Panc1 (cell line): ENCODE results near the gene PIK3R4. TPM values are rescaled to one million over a fixed set of nuclear protein-coding genes. Genes with fewer than 3 reads are reported as not detected.
A peak's percentile ranks its signal among the peaks of the same experiment; 100 is the strongest.

Experiments used
- ATAC-seq: fragments of 200-7000 bp; cut with Tn5 transposase; 2 replicates; pipeline ENCODE4 v1.9.1; 2020; ENCODE audit warnings: mild to moderate bottlenecking, moderate library complexity
- BruUV-seq: library from RNA; stranded (reverse); fragments of 400-500 nt; replicated peaks from 2 replicates; lab custom pipeline; 2021; lab: Mats Ljungman, UMichigan
- CTCF ChIA-PET: fragments of 300-600 bp; sonication (Branson Sonifier 250); formaldehyde crosslinking; loops from one replicate; lab custom pipeline; 2022; ENCODE audit warnings: antibody characterized with exemption; lab: Charles Lee
- POLR2A ChIA-PET: fragments of 300-600 bp; sonication (Branson Sonifier 250); formaldehyde crosslinking; loops from one replicate; lab custom pipeline; 2022; ENCODE audit warnings: antibody characterized with exemption; lab: Charles Lee
- DNase-seq: peaks from one replicate; pipeline ENCODE4 v3.0.0-alpha.2; 2010; ENCODE audit warnings: low read depth, low spot score
- H3K27ac ChIP-seq: 2 replicates; pipeline ENCODE4 v1.5.1; 2011; ENCODE audit warnings: mild to moderate bottlenecking, low read length, inconsistent platforms
- H3K27me3 ChIP-seq: fragments of 200-500 bp; sonication (Bioruptor generic); 2 replicates; pipeline ENCODE4 v1.6.0; 2014; ENCODE audit warnings: low read length, inconsistent platforms; ENCODE audit not compliant: control insufficient read depth, insufficient read depth
- H3K36me3 ChIP-seq: fragments of 200-500 bp; sonication (Bioruptor generic); 2 replicates; pipeline ENCODE4 v1.5.1; 2014; ENCODE audit warnings: inconsistent platforms, mild to moderate bottlenecking, low read length, moderate library complexity; ENCODE audit not compliant: control insufficient read depth, insufficient read depth
- H3K4me1 ChIP-seq: 2 replicates; pipeline ENCODE4 v1.5.1; 2011; ENCODE audit warnings: inconsistent platforms, mild to moderate bottlenecking, low read length, moderate library complexity; ENCODE audit not compliant: control insufficient read depth, insufficient read depth
- H3K4me3 ChIP-seq, 2 experiments: 2 replicates each; pipeline ENCODE4 v1.5.1; 2011 to 2012; ENCODE audit warnings: low read depth in 2 of 2, low read length in 2 of 2, mild to moderate bottlenecking in 2 of 2, inconsistent platforms in 1 of 2, moderate library complexity in 1 of 2
- H3K9me3 ChIP-seq: fragments of 200-500 bp; sonication (Bioruptor generic); 2 replicates; pipeline ENCODE4 v1.5.1; 2014; ENCODE audit warnings: low read depth, mild to moderate bottlenecking, inconsistent platforms, low read length, moderate library complexity; ENCODE audit not compliant: control insufficient read depth, insufficient read depth
- POLR2AphosphoS5 ChIP-seq: IDR thresholded peaks from 2 replicates; pipeline ENCODE4 v1.6.1; 2012; ENCODE audit warnings: mild to moderate bottlenecking, low read depth, low read length, moderate library complexity
- SIN3A ChIP-seq: IDR thresholded peaks from 2 replicates; pipeline ENCODE4 v1.6.1; 2012; ENCODE audit warnings: low read depth, mild to moderate bottlenecking, low read length, moderate library complexity, borderline replicate concordance; ENCODE audit not compliant: insufficient read depth
- TCF7L2 ChIP-seq: IDR thresholded peaks from 2 replicates; pipeline ENCODE4 v1.6.1; 2011; ENCODE audit warnings: mild to moderate bottlenecking, low read depth, low read length, inconsistent platforms
- in situ Hi-C: cut with HindIII; loops from 2 replicates; pipeline ENCODE4 v1.10.0; 2016; ENCODE audit warnings: low sequenced_read_pairs, low pct_unique_long_range_greater_than_20kb
- intact Hi-C: fragments of 100-400 bp; cut with micrococcal nuclease; formaldehyde crosslinking; loops from one replicate; pipeline ENCODE4 v1.10.0; 2022; ENCODE audit not compliant: unreplicated experiment
- total RNA-seq: library from RNA; stranded (reverse); gene quantifications from one replicate; pipeline ENCODE4 v1.2.1, GENCODE V29; 2021; ENCODE audit not compliant: unreplicated experiment
- TF ChIP-seq, protein P1 (sequence below): fragments of 450-650 bp; IDR thresholded peaks from 2 replicates; pipeline ENCODE4 v1.5.1; 2017; ENCODE audit warnings: mild to moderate bottlenecking
- TF ChIP-seq, protein P2 (sequence below), 2 experiments: IDR thresholded peaks; 2 replicates each; pipeline ENCODE4 v1.6.1; 2011 to 2012; ENCODE audit warnings: low read depth in 2 of 2, control low read depth in 1 of 2, low read length in 1 of 2, mild to moderate bottlenecking in 1 of 2, moderate library complexity in 1 of 2; ENCODE audit not compliant: insufficient read depth in 1 of 2

Gene PIK3R4
- total RNA-seq, 1 experiment from 2014 or later = 26.1 TPM

DNA sequence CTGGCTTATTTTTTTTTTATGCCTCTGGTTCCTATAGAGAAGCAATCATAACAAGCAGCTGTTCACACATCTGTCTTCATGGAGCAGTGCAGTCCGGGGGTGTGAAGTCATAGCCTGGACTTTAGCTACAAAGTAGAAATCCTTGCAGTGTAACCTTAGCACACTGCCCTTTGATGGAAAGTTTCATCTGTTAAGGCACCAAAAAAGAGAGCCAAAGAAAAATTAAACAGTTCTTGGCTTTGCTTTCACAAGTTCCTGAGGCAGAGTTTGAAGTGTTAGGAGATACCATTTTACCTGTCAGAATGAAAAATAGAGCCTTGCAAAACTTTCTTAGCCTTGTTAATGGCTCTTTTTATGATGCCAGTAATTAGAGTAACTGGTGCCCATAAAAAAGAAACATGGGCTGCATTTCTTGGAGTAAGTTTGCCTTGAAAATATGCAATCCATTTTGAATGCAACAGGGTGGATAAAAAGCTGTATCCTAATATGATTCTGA, 84.1 kb downstream of the PIK3R4 start:
- Histone ChIP-seq H3K27me3 (no peaks in the 10 kb centered on the region), H3K36me3 (no peaks in the 10 kb centered on the region), H3K27ac (no peak overlapping the region), H3K9me3 (no peaks in the 10 kb centered on the region), H3K4me3 (no peak overlapping the region), H3K4me1 (no peaks in the 10 kb centered on the region)
- DNase-seq (no peak), ATAC-seq (no peak)
- ChIA-PET CTCF (interaction anchor here (0.6 kb wide), 1 partner anchor 53 kb away, joined by 4 read pairs; no protein-coding TSS in a partner anchor), POLR2A (no interaction called here)
- intact Hi-C loops (no loop called here), in situ Hi-C loops (no loop called here)
- TF ChIP-seq TCF7L2 (0 out of 2 replicates have a peak, but pooled peaks have one; percentile 21), SIN3A (no peak), POLR2AphosphoS5 (no peak)
- TF ChIP-seq, protein P1, sequence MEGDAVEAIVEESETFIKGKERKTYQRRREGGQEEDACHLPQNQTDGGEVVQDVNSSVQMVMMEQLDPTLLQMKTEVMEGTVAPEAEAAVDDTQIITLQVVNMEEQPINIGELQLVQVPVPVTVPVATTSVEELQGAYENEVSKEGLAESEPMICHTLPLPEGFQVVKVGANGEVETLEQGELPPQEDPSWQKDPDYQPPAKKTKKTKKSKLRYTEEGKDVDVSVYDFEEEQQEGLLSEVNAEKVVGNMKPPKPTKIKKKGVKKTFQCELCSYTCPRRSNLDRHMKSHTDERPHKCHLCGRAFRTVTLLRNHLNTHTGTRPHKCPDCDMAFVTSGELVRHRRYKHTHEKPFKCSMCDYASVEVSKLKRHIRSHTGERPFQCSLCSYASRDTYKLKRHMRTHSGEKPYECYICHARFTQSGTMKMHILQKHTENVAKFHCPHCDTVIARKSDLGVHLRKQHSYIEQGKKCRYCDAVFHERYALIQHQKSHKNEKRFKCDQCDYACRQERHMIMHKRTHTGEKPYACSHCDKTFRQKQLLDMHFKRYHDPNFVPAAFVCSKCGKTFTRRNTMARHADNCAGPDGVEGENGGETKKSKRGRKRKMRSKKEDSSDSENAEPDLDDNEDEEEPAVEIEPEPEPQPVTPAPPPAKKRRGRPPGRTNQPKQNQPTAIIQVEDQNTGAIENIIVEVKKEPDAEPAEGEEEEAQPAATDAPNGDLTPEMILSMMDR = no peak
- TF ChIP-seq, protein P2, sequence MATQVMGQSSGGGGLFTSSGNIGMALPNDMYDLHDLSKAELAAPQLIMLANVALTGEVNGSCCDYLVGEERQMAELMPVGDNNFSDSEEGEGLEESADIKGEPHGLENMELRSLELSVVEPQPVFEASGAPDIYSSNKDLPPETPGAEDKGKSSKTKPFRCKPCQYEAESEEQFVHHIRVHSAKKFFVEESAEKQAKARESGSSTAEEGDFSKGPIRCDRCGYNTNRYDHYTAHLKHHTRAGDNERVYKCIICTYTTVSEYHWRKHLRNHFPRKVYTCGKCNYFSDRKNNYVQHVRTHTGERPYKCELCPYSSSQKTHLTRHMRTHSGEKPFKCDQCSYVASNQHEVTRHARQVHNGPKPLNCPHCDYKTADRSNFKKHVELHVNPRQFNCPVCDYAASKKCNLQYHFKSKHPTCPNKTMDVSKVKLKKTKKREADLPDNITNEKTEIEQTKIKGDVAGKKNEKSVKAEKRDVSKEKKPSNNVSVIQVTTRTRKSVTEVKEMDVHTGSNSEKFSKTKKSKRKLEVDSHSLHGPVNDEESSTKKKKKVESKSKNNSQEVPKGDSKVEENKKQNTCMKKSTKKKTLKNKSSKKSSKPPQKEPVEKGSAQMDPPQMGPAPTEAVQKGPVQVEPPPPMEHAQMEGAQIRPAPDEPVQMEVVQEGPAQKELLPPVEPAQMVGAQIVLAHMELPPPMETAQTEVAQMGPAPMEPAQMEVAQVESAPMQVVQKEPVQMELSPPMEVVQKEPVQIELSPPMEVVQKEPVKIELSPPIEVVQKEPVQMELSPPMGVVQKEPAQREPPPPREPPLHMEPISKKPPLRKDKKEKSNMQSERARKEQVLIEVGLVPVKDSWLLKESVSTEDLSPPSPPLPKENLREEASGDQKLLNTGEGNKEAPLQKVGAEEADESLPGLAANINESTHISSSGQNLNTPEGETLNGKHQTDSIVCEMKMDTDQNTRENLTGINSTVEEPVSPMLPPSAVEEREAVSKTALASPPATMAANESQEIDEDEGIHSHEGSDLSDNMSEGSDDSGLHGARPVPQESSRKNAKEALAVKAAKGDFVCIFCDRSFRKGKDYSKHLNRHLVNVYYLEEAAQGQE (IDR thresholded peaks at IDR 0.05; ENCODE audit: insufficient read depth in 1 of 2, low read depth in 2 of 2, low read length in 1 of 2) = no peak
- BruUV-seq = no TSS peak

DNA sequence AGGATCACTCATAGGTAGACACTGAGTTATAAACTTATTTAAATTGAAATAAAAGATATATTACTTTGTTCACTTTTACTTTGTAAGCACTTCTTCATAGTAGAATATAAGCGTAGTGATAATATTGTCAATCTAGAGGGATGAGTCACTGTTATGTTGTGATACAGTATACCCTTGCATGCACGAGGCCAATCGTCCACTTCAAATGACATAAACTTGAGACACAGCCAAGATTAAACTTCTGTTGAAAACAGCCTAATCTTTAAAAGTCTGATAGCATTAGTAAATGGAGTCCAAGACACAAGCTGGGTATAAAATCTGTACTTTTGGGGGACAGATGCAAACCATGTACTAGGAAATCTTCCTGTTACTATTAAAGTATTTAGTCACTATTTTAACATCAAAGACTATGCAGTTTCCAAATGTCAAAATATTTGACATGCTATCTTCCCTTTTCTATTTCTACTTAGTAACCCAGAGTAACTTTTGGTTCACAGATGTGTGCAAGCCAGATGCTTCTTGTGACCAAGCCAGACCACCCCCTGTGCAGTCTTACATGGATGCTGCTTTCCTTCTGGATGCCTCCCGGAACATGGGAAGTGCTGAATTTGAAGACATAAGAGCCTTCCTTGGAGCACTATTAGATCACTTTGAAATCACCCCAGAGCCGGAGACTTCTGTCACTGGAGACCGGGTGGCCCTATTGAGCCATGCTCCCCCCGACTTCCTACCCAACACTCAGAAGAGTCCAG, 85.3 kb downstream of the PIK3R4 start:
- ChIA-PET POLR2A (no interaction called here), CTCF (no interaction called here)
- H3K9me3 ChIP-seq = no peaks in the 10 kb centered on the region
- BruUV-seq = no TSS peak
- no peak for TF ChIP-seq SIN3A
- TF ChIP-seq, protein P2 (IDR thresholded peaks at IDR 0.05; ENCODE audit: insufficient read depth in 1 of 2, low read depth in 2 of 2, low read length in 1 of 2) = no peak
- TF ChIP-seq POLR2AphosphoS5 = no peak
- no peak for TF ChIP-seq TCF7L2
- TF ChIP-seq, protein P1 = no peak
- no peaks in the 10 kb centered on the region for H3K27me3 ChIP-seq
- intact Hi-C loops (no loop called here), in situ Hi-C loops (no loop called here)
- no peak overlapping the region for H3K27ac ChIP-seq
- H3K36me3 ChIP-seq = no peaks in the 10 kb centered on the region
- ATAC-seq = no peak
- no peaks in the 10 kb centered on the region for H3K4me1 ChIP-seq
- H3K4me3 ChIP-seq = no peak overlapping the region
- DNase-seq = no peak
